Fibroblast of peridontal ligament (primary cell): ENCODE measurements around the gene HTATSF1.

Source experiments
- DNase-seq: peaks from one replicate; pipeline ENCODE4 v3.0.0-alpha.2; 2010; ENCODE audit errors: extremely low read depth

The HTATSF1 gene

DNA sequence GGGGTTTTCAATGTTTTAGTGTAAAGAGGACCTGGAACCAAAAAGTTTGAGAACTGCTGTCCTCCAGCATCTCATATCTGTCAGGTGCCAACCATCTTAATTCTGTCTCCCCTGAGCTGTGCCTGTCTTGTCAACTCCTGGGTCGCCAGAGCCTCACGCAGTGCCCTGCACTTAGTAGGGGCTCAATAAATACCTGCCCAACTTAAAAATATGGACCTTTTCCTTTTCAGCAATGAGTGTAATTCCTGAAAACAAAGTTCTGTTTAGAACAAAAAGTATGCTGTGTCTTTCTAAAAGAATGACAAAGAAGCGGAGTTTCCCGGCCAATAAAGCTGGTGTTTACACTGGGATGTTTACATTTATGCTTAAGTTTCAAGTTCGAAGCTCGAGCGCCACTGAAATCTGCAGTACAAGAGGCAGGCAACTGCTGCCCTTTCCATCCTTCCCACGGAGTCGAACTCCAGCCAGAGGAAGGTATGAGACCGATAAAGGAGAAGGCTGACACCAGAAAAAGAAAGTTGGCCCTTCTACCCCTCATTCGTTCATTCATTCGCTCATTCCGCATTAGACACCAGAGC lies 1.1 kb upstream of the HTATSF1 start:
- no peak for DNase-seq

DNA sequence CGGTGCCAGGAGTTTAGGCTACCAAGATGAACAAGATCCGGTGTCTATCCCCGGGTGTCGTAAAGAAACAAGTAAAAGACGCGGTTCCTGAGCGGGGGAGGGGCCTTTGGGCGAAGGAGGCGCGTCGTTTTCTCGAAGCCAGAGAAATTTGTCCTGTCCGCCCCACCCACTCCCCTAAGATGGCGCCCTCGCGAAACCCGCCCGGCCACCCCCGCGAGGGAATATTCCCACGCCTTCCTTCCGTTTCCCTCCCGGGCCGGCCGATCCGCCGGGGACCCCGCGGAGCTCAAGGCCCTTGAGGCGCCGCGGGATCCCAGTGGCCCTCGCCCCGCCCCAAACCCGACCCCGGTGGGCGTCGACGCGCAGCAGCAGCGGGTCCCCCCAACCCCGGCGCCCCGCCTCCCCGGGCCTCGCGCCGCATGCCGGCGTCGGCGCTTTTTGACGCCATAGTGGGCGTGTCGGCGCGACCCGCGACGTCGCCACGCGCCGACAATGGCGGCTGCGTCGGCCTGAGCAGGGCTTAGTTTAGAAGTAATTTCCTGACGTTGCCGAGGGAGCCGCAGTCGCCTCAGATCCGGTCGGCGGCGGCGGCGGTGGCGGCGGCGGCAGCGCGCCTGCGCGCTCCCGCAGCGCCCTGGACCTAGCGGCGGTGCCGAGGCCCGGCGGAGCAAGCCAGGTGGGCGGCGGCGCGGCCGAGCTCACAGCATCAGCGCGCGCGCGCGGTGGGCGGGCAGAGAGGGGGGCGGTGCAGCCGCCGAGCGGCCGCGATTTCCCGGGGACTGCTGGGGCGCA lies 432 bp upstream of the HTATSF1 start:
- peak; percentile 76 for DNase-seq

DNA sequence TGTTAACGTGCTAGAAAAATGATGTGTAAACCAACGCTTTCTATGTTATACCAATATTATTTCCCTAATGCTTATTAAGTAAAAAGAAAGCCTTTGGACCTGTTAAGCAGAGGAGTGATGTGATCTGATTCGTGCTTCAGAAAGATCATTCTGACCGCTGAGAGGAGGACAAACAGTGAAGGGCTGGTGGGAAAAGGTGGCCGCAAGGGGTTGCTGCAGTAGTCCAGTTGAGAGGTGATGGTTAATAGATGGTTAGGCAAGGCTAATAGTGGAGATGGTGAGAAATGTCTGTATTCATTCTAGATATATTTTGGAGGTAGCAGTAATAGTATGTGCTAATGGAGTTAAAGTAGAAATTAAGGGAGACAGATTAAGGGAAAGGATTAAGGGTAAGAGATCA lies 21.7 kb downstream of the HTATSF1 start:
- DNase-seq, result no peak

DNA sequence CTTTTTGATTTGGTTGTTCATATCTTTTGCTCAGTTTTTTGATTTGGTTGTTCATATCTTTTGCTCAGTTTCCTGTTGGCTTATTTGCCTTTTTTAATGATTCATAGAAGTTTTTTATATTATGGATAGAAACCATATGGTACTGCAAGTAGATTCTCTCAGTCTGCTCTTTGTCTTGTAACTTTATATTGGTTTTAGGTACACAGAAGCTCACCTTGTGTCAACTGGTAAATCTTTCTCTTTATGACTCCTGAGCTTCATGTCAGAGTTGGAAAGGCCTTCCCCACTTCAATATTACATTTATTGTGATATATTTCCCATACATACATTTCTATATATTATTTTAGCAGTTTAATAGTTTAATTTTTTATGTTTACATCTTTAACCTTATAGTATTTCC lies 26.4 kb downstream of the HTATSF1 start:
- no peak for DNase-seq

DNA sequence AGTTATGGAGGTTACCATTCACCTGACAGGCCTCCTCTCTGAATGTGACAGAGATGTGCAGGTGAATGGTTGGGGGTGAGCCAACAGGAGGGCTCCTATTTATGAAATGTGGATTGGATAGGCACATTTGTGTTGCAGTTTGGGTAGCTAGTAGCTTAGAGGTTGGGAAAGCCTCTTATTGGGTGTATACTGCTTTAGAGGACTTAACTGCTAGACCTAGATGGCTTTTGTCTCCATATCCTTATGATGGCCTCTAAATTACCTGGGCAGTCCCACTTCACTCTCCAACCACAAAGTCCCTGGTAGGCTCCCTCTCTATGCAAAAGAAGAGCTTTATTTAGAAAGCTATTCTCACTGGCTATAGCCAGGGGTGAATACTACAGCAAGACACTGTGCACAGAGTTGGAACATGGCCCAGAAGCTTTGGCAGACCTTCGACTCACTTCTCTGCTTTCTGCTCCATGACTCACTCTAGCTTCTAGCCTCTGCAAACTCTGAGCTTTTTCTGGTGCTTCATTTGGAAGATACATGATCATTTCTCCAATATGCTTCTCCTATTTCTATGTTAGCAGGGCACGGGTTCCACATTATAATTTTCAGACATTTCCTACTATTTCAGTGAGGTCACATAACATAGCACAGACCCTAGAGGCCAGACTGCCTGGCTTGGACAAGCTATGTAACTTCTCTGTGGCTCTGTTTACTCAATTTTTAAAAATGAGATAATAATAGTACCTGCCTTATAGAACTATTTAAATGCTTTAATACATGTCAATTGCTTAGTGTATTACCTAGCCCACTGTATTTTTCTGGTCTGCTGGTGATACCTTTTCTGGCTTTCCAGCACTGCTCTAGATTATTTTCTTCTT lies 28.6 kb downstream of the HTATSF1 start:
- DNase-seq, result peak; percentile 92

DNA sequence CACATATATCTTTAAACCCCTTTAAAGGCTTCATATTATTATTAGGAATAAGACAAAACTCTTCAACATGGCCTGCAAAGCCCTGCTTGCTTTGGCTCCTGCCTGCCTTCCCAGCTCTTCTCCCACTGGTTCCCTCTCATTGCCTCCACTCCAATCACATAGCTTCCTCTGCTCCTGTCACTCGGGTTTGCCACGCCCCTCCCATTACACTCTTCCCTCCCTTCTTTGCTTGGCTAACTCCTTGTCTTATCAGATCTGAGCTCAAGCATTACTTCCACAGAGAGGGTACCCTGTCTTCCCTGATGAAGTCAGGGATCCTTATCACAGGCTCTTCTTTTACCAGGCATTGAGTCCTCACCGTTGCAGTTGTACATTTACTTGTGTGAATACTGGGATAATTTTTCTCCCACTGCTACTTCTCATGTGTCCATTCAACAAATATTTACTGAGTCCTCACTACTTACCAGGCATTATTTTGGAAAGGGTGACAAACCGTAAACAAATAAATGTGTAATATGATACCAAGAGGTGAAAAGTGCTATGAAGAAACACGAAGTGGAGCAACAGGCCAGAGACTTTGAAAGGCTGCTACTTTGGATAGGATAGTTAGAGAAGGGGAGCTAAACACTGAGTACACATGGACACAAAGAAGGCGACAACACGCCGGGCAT lies 31.4 kb downstream of the HTATSF1 start:
- no peak for DNase-seq

DNA sequence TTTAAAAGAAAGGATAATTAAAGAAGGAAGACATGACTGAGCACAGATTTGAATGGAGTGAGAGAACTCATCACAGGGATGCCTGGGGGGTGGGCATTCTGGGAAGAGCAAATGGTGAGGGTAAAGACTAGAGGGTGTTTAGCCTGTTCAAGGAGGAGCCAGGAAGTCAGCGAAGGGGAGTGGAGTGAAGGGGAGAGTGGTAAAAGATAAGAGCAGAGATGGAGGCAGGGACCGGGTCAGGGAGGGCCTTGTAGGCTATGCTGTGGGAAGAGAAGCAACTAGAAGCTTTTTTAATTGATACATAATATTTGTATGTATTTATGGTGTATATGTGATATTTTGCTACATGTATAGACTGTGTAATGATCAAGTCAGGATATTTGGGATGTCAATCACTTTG lies 32.4 kb downstream of the HTATSF1 start:
- DNase-seq, result no peak

DNA sequence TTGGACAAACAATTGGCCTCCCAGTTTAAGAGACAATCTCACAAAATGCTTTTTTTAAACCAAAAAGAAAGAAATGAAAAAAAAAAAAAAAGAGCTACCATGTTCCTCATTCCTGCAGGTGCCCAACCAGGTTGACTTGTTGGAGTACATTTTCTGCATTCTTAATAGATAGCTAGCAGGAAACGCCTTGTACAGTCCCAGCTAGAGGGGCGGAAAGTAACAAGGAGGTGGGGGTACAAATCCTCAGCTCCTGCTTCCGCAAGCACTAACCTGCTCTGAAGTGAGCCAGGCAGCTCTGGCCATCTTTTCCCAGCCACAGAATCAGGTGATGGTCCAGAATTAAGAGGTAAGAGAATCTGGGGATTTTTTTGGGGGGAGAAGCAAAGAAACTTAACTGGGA lies 34.6 kb downstream of the HTATSF1 start, which contains the start of gene VGLL1:
Gene VGLL1, plus strand, starts transcription at position 265 of the 400 bp plus-strand sequence. CDS start 3,806 bp downstream, outside the sequence.
- no peak for DNase-seq

DNA sequence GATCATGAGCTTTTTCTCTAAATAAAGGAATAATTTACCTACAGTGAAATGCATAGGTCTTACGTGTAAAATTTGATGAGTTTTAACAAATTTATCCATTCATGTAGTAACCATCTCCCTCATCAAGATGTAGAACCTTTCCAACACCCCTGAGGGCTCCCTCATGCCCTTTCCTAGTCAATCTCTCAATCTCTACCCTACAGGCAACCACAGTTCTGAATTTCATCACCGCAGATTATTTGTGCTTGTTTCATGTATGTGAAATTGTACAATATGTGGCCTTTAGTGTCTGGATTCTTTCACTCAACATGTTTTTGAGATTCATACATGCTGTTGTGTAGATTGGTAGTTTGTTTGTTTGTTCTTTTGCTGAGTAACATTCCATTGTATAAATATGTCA lies 36.7 kb downstream of the HTATSF1 start:
- DNase-seq, result no peak

DNA sequence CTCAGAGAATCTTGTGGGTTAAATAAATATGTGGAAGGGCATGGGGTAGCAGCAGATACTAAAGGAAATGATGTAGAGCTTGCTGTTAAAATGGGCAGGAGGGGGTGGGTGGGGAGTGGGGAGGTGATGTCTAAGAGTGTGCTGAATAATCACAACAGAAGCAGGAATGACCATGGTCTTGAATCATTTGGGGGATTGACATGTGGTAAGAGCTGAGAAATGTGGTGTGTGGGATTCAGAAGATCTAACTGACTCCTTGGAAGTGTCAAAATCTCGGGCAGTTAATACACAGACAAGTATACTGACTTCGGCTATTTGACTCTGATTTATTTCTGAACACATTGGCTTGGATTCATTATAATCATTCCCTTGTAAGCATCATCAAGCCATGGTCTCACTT lies 41.4 kb downstream of the HTATSF1 start:
- DNase-seq, result no peak

DNA sequence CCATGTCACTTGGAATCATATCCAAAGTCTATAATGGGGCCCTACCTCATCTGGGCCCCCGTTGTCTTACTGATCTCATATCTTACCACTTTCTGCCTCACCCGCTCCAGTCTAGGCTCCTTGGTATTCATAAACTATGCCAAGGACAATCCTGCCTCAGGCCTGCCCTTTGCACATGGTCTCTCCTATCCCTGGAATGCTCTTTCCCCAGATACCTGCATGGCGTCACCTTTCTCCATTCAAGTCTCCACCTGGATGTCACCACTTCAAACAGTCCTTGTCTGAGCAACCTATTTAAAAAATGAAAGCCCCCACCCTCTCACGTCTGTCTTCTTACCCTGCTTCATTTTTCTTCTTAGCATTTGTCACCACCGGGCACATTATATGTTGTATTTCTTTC lies 42.8 kb downstream of the HTATSF1 start:
- DNase-seq, result no peak

DNA sequence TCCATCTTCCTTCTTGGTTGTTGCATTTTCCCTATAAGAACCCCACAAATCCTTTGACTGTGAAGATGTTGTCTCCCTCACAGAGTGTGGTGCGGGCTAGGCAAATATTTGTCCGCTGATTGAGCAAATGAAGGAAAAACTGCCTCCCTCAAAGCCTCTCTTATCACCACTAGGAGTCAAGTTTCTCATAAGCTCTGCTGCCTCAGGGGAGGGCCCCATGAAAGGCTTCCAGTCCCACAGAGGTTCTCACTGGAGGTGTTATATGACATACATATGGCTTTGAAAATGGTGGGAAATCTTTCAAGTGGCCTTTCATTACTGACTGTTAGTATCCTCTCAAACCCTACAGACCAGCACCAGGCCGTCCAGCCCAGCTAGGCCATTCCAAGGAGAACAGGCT lies 43.9 kb downstream of the HTATSF1 start:
- no peak for DNase-seq

DNA sequence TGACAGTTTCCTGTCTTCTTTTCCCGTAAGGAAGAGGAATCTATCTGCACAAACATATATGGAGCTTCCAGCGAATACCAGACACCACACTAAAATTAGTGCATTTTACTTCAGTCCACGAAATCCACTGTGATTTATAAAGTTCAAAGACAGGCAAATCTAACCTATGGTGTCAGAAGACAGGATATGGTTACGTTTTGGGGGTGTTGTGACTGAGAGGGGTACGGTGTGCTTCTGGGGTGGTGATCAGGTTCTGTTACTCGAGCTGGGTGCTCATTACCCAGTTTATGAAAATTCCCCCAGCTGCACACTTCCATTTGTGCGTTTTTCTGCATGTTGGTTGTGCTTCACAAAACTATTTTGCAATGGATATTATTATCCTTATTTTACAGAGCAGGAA lies 44.9 kb downstream of the HTATSF1 start:
- DNase-seq, result no peak

DNA sequence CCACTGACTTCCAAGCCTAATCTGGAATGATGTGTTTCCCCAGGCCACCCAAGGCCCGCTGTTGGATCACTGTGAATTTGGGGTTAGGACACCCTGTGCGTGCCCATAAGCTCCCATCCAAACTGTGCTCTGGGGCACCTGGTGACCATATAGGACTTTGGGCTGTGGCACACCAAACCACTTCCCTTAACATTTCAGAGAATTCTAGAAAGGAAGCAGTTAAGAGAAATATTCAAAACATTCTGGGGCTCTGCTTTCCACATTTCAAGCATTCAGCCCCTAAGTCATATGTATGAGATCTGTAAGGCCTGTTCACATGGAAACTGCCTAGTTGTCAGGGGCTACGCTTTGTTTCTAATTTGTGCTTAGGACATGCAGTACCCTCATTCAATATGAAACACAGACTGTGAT lies 49.0 kb downstream of the HTATSF1 start:
- no peak for DNase-seq

DNA sequence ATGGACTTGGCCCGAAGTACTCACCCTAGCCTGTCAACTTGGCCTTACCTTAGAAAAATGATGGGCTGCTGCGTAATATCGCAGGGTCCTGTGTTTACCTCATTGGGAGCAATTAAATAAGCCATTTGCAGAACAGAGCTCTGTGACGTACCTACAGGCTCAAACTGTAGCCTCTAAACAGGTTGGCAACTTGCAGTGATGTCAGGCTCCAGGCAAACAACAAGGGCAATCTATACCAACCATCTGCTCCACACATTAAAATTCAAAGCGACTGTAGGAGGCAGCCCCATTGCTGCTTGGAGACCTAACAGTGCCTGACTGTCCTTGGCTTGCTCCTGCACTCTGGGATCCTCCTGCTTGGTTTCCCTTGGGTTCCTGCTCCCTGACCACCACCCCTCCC lies 51.8 kb downstream of the HTATSF1 start:
- no peak for DNase-seq

DNA sequence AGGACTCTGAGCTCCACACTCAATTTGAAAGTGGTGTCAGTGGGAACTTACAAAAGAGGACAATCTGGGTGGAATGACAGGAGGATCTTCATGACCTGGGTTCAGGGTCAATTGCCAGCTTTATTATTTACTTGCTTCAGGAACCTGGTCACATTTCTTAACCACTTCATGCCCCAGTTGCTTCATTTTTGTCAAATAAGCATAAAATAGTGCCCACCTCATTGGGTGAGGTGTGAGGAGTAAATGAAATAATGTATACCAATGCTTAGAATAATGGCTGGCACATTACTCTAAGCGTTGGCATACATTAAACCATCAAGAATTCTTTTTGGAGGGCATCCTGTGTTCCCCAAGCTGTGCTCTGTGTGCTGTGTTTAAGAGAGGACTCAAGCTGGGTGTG lies 54.0 kb downstream of the HTATSF1 start:
- no peak for DNase-seq

DNA sequence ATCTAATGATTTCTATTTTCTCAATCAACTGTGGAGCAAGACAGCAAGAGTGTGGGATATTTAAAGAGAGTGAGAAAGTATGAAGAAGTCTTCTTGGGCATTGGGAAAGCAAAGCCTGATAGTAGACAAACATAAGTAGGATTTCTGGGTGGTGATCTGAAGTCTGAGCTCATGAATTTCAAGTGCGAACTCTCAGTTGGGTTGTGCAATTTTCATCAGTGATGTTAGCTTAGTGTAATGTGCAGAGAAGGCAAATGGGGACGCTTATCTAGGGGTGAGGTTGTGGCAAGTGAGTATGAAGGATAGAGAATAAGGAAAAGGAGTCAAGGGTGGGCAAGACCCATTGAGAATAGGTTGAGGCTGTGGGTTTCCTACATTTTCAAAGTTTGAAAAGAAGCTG lies 58.3 kb downstream of the HTATSF1 start:
- no peak for DNase-seq
